Measurements from ENCODE around the gene VSX1. TPM values are rescaled to one million over a fixed set of nuclear protein-coding genes. Genes with fewer than 3 reads are reported as not detected.
A peak's percentile ranks its signal among the peaks of the same experiment; 100 is the strongest.

The VSX1 gene
- total RNA-seq, 1 donor, result not detected

GRCh38 chr20:25054995-25055629 is 26.8 kb downstream of the VSX1 start:
- no peaks in the 10 kb centered on the region for H3K9me3 ChIP-seq (ENCODE audit: low read depth, low read length)
- TF ChIP-seq CTCF (IDR thresholded peaks at IDR 0.05; ENCODE audit: extremely low read depth, low read depth, low read length), result no peak
- no peak overlapping the region for H3K4me3 ChIP-seq (ENCODE audit: insufficient read depth, low read length)
- H3K27me3 ChIP-seq (ENCODE audit: insufficient read depth, low read length), result peaks cover 20% of the 10 kb centered on the region
- H3K79me2 ChIP-seq (ENCODE audit: insufficient read depth, low read length), result no peaks in the 10 kb centered on the region
- no peak overlapping the region for H3K27ac ChIP-seq (ENCODE audit: low read depth, low read length)
- H2AFZ ChIP-seq (ENCODE audit: low read length), result no peak overlapping the region
- H4K20me1 ChIP-seq (ENCODE audit: insufficient read depth, low read length), result peaks cover 6% of the 10 kb centered on the region
- peaks cover 40% of the 10 kb centered on the region for H3K4me1 ChIP-seq (ENCODE audit: insufficient read depth, low read length)
- no peaks in the 10 kb centered on the region for H3K36me3 ChIP-seq (ENCODE audit: insufficient read depth, low read length)
- no peak overlapping the region for H3K4me2 ChIP-seq (ENCODE audit: insufficient read depth, low read length)
- DNase-seq (ENCODE audit: insufficient read length, low spot score, missing footprints), result peak; percentile 95

GRCh38 chr20:25054096-25054820 is 27.7 kb downstream of the VSX1 start:
- no peak for TF ChIP-seq CTCF (IDR thresholded peaks at IDR 0.05; ENCODE audit: extremely low read depth, low read depth, low read length)
- H3K36me3 ChIP-seq (ENCODE audit: insufficient read depth, low read length), result no peaks in the 10 kb centered on the region
- H3K27me3 ChIP-seq (ENCODE audit: insufficient read depth, low read length), result peaks cover 13% of the 10 kb centered on the region
- no peaks in the 10 kb centered on the region for H3K9me3 ChIP-seq (ENCODE audit: low read depth, low read length)
- no peak overlapping the region for H2AFZ ChIP-seq (ENCODE audit: low read length)
- H3K4me3 ChIP-seq (ENCODE audit: insufficient read depth, low read length), result no peak overlapping the region
- peak; percentile 55 for DNase-seq (ENCODE audit: insufficient read length, low spot score, missing footprints)
- no peak overlapping the region for H3K27ac ChIP-seq (ENCODE audit: low read depth, low read length)
- H4K20me1 ChIP-seq (ENCODE audit: insufficient read depth, low read length), result peaks cover 6% of the 10 kb centered on the region
- peaks cover 40% of the 10 kb centered on the region for H3K4me1 ChIP-seq (ENCODE audit: insufficient read depth, low read length)
- no peaks in the 10 kb centered on the region for H3K79me2 ChIP-seq (ENCODE audit: insufficient read depth, low read length)
- H3K4me2 ChIP-seq (ENCODE audit: insufficient read depth, low read length), result no peak overlapping the region

GRCh38 chr20:25053255-25054031 is 28.5 kb downstream of the VSX1 start:
- Histone ChIP-seq H3K27me3 (ENCODE audit: insufficient read depth, low read length) (peaks cover 7% of the 10 kb centered on the region), H2AFZ (ENCODE audit: low read length) (no peak overlapping the region), H3K9me3 (ENCODE audit: low read depth, low read length) (no peaks in the 10 kb centered on the region), H4K20me1 (ENCODE audit: insufficient read depth, low read length) (peaks cover 6% of the 10 kb centered on the region), H3K36me3 (ENCODE audit: insufficient read depth, low read length) (no peaks in the 10 kb centered on the region), H3K4me3 (ENCODE audit: insufficient read depth, low read length) (no peak overlapping the region), H3K4me2 (ENCODE audit: insufficient read depth, low read length) (peak overlapping the region; percentile 20), H3K4me1 (ENCODE audit: insufficient read depth, low read length) (peaks cover 38% of the 10 kb centered on the region), H3K27ac (ENCODE audit: low read depth, low read length) (no peak overlapping the region), H3K79me2 (ENCODE audit: insufficient read depth, low read length) (no peaks in the 10 kb centered on the region)
- peak; percentile 90 for DNase-seq (ENCODE audit: insufficient read length, low spot score, missing footprints)
- no peak for TF ChIP-seq CTCF (IDR thresholded peaks at IDR 0.05; ENCODE audit: extremely low read depth, low read depth, low read length)
